Astrocyte (in vitro differentiated cells and primary cell): Measurements from ENCODE around the gene CDH11.

ENCODE experiments used
- EZH2 ChIP-seq: IDR thresholded peaks from 2 replicates; pipeline ENCODE4 v1.6.1; 2012; ENCODE audit warnings: mild to moderate bottlenecking, low read length, inconsistent platforms; ENCODE audit not compliant: insufficient read depth
- TF ChIP-seq, protein P1 (sequence below): IDR thresholded peaks from 2 replicates; pipeline ENCODE4 v1.5.1; 2011; ENCODE audit warnings: low read depth, mild to moderate bottlenecking, inconsistent platforms, low read length, moderate library complexity; ENCODE audit not compliant: insufficient read depth

DNA sequence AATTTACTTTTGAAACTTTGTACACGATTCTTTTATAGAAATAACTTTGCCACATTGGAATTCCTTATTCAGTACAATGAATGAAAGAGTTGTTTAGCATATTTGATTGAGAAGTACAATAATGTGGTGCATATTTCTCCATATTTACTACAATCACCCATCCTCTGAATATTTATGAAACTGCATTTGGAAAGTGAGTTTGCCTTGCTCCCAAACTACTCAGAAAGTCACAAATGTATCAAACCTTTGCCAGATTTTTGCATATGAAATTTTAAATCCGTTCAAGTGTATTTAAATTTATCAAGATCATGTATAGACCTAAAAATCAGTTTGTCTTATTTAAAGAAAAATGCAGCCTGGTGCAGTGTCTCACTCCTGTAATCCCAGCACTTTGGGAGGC is 148.7 kb downstream of the CDH11 start:
- TF ChIP-seq, protein P1, sequence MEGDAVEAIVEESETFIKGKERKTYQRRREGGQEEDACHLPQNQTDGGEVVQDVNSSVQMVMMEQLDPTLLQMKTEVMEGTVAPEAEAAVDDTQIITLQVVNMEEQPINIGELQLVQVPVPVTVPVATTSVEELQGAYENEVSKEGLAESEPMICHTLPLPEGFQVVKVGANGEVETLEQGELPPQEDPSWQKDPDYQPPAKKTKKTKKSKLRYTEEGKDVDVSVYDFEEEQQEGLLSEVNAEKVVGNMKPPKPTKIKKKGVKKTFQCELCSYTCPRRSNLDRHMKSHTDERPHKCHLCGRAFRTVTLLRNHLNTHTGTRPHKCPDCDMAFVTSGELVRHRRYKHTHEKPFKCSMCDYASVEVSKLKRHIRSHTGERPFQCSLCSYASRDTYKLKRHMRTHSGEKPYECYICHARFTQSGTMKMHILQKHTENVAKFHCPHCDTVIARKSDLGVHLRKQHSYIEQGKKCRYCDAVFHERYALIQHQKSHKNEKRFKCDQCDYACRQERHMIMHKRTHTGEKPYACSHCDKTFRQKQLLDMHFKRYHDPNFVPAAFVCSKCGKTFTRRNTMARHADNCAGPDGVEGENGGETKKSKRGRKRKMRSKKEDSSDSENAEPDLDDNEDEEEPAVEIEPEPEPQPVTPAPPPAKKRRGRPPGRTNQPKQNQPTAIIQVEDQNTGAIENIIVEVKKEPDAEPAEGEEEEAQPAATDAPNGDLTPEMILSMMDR = no peak
- TF ChIP-seq EZH2 = no peak
